Fibroblast of mammary gland (primary cell): Measurements from ENCODE around the gene KCNK7.

Experiments
- DNase-seq: peaks from one replicate; pipeline ENCODE4 v3.0.0-alpha.2; 2010; ENCODE audit warnings: low read depth
- H3K4me3 ChIP-seq: 2 replicates; pipeline ENCODE4 v1.5.1; 2011; ENCODE audit warnings: low read depth, mild to moderate bottlenecking, low read length, moderate library complexity; ENCODE audit not compliant: control insufficient read depth
- TF ChIP-seq, protein P1 (sequence below): conservative IDR thresholded peaks from 2 replicates; pipeline ENCODE4 v1.5.1; 2011; ENCODE audit warnings: low read depth, low read length, inconsistent platforms; ENCODE audit not compliant: control insufficient read depth, insufficient read depth

KCNK7 gene

DNA sequence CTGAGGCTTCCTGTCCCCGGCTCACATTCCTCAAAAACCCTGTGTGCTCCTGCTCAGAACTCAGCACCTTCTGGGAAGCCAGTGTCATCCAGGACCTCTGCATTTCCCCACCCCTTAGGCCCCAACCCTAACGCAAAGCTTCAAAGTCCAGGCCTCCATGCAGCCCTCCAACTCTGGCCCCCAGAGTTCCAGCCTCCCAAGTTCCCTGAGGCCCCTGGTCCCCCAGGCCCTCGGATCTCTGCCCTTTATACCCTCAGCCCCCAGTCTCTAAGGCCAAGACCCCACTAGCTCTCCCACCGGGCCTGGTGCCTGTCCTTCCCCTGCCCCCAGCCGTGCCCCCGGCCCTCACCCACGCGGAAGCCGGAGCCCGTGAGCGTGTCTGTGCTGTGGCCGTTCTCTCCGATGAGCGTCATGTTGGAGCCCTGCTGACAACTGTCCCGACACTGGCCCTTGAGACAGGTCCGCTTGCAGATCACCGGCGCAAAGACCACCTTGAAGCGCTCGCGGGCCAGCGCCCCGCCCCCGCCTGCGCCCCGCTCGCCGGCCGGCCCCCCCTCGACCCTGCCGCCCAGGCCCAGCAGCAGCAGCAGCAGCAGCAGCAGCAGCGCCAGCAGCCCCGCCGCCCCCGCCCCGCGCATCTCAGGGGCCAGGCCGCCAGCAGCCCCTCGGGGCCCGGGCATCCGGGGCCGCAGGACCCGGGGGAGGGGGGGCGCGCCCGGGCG is 38.2 kb downstream of the KCNK7 start:
- no peak for DNase-seq
- peak overlapping the region; percentile 54 for H3K4me3 ChIP-seq
- TF ChIP-seq, protein P1, sequence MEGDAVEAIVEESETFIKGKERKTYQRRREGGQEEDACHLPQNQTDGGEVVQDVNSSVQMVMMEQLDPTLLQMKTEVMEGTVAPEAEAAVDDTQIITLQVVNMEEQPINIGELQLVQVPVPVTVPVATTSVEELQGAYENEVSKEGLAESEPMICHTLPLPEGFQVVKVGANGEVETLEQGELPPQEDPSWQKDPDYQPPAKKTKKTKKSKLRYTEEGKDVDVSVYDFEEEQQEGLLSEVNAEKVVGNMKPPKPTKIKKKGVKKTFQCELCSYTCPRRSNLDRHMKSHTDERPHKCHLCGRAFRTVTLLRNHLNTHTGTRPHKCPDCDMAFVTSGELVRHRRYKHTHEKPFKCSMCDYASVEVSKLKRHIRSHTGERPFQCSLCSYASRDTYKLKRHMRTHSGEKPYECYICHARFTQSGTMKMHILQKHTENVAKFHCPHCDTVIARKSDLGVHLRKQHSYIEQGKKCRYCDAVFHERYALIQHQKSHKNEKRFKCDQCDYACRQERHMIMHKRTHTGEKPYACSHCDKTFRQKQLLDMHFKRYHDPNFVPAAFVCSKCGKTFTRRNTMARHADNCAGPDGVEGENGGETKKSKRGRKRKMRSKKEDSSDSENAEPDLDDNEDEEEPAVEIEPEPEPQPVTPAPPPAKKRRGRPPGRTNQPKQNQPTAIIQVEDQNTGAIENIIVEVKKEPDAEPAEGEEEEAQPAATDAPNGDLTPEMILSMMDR = no peak

DNA sequence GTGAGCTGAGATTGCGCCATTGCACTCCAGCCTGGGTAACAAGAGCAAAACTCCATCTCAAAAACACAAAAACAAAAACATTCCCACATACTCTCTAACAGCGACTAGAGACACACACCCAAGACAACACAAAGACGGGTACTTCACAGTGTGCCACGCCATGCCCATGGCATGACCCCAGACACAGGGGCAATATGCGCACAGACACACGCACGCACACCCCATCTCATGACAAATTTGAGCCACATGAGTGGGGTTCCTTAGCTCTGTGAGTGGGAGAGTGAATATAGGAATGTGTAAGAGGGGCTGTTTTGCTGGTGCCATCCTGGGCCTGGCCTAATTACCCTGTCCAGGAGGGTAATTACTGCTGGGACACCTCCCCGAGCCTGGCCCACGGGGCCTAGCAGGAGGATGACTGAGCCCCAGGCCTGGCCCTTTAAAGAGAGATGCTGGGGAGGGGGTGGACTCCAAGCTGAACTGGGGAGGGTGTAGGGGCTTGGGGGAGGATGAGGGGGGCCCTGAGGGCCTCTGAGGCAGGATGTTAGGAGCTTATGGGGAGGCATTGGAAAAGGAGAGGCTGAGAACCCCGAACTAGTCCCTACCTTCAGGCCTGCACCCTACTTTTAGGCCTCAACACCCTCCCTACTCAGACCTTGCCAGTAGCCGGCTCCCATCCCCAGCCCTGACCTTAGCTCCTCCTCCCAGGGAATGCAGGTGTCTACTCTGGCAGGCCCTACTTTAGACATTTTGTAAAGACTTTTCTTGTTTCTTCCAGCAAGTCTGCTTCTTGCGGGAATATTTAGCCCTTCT is 38.9 kb downstream of the KCNK7 start:
- TF ChIP-seq, protein P1 = no peak
- no peak for DNase-seq
- H3K4me3 ChIP-seq = peak overlapping the region; percentile 54

GRCh38 chr11:65555693-65556231 is 39.8 kb downstream of the KCNK7 start:
- TF ChIP-seq, protein P1 = no peak
- H3K4me3 ChIP-seq = no peak overlapping the region
- peak; percentile 93 for DNase-seq

DNA sequence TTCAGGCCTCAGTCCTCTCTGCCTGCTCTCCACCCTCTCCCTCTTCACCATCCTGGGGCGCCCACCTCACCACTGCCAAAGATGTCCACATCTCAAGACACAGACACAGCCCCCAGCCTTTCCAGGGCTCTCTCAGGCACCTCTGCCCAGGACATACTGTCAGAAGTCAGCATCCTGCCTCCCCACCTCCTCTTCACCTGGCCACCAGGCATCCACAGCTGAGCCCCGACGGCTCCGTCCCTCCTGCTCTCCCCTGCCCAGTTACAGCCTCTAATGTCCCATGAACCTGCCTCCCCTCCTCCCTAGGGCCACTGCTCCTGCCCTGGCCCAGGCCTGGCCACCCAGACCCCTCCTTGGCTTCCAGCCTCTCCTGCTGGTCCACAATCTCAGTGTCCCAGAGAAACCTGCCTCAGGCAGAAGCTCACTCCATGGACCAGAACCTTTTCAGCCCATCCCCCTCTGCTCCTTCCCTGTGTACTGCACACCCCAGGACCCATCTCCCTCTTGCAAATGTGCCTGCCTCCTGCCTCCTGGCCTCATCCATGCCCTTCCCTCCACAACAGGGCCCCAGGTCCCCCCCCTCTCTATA is 40.7 kb downstream of the KCNK7 start:
- no peak overlapping the region for H3K4me3 ChIP-seq
- TF ChIP-seq, protein P1 = no peak
- no peak for DNase-seq

DNA sequence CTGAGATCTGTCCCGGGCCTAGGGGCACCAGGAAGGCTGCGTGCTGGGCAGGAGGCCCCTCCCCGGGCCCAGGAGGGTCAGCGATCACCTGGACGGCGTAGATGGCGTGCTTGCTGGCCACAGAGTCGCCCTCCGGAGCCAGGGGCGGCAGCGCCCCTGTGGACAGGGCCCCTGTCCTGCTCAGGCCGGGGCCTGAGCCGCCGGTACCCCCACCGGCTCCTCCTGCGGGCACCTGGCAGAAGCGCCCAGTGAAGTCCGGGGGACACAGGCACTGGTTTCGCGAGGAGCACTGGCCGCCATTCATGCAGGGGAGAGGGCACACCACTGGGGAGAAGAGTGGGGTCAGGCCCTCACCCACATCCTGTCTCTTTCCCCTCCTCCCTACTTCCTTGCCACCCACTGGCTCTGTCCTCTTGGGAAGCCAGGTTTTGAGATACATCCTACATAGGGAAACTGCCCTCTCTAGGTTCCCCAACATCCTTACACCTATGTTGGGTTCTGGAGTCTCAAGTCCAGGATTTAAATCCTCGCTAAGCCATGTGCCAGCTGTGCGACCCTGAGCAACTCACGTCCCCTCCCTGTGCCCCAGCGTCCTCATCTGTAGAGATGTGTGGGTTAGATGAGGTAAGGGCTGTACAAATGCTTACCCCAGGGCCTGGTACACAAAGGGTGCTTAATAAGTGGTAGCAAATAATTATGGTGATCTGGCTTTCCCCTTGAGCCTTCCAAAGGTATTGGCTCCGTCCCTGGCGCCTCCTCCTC is 41.4 kb downstream of the KCNK7 start:
- no peak overlapping the region for H3K4me3 ChIP-seq
- TF ChIP-seq, protein P1 = no peak
- no peak for DNase-seq

- no peak overlapping the region for H3K4me3 ChIP-seq
- TF ChIP-seq, protein P1 = no peak
- no peak for DNase-seq
These were observed 42.1 kb downstream of the KCNK7 start for GRCh38 chr11:65553301-65554001.
